GM12872 (cell line): ENCODE measurements around the gene ABCE1.

Experiments
- TF ChIP-seq, protein P1 (sequence below): IDR thresholded peaks from 3 replicates; pipeline ENCODE4 v1.5.1; 2011; ENCODE audit warnings: low read depth, mild to moderate bottlenecking, low read length, moderate library complexity; ENCODE audit not compliant: insufficient read depth

ABCE1 gene

DNA sequence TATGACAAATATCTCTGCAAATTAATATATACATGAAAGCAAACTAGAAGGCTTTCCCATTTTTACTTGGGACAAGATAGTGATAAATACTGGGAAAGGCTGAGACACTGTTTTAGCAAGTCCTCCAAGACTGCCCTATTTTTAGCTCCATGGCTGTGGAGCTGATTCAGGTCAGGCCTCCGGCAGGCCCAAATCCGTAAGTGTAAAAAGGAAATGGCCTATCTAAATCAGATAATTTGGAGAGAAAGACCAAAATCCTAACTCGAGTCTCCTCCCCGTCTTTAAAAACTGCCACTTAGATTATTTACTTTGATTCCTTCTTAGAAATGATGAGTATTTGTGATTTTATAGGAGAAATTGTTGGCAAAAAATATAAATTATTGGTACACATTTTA, 79.4 kb downstream of the ABCE1 start:
- TF ChIP-seq, protein P1, sequence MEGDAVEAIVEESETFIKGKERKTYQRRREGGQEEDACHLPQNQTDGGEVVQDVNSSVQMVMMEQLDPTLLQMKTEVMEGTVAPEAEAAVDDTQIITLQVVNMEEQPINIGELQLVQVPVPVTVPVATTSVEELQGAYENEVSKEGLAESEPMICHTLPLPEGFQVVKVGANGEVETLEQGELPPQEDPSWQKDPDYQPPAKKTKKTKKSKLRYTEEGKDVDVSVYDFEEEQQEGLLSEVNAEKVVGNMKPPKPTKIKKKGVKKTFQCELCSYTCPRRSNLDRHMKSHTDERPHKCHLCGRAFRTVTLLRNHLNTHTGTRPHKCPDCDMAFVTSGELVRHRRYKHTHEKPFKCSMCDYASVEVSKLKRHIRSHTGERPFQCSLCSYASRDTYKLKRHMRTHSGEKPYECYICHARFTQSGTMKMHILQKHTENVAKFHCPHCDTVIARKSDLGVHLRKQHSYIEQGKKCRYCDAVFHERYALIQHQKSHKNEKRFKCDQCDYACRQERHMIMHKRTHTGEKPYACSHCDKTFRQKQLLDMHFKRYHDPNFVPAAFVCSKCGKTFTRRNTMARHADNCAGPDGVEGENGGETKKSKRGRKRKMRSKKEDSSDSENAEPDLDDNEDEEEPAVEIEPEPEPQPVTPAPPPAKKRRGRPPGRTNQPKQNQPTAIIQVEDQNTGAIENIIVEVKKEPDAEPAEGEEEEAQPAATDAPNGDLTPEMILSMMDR: no peak

DNA sequence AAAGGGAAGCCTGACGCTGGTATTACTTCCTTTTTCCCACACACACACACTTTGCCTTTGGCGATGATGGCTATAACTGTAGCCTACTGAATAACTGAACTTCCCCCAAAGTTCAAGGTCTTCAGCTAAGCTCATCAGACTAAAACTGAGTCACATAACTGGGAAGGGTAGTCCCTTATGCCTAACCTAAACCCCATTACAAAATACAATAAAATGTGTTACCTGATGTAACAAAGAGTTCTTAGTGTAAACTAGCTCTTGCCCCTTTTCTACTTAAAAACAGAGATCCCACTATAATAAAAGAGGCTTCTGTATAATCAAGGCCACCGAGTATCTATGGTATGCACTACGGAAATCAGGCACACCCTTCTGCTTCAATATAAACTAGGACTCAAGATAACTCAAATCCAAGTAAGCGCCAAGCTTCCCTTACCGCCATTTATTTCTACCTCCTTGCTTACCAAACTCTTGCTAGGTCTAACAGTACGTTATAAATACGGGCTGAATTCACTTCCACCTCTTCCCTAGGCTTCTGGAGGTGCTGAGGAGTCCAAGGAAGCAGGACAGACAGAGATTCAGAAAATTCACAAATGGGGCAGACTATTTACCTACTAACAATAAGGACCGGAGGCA, 79.9 kb downstream of the ABCE1 start:
- TF ChIP-seq, protein P1: no peak

DNA sequence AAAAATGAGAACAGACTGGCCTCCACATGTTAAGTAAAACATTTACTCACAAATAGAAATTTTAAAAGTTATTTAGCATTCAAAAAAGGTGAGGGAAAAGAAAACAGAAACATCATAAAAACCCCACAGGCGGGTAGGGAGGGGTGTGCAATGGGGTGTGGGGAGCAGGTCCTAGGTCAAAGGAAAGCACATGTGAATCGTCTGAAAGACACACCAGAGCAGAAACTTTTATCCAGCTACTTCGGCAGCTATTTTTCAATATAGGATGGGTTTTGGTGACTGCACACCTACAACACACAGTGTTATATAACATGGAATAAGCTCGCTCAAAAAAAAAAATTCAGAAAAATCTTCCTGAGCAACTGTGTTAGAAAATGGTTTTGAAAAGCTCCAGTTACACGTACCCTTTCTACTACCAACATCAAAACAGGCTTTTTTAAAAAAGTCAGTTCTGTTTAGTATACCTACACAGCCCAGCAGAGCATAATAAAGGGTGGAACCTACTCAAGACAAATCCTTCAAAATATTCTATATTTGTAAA, 80.7 kb downstream of the ABCE1 start:
- TF ChIP-seq, protein P1: no peak
